ENCODE data around the gene ZDHHC8. TPM values are rescaled to one million over a fixed set of nuclear protein-coding genes. Genes with fewer than 3 reads are reported as not detected.

The ZDHHC8 gene
- total and polyA plus RNA-seq, 2 donors (not counting 1 experiment from before 2014, with no cell fraction given): 94.4 to 96.9 TPM

- H3K27me3 Mint-ChIP-seq: no peaks in the 10 kb centered on the region
- Histone ChIP-seq H3K9ac (ENCODE audit: low read length) (no peak overlapping the region), H3K27me3 (replicated peaks in 1 of 4; ENCODE audit: control extremely low read depth in 1 of 4, control insufficient read depth in 3 of 4, insufficient read depth in 4 of 4, low read length in 3 of 4) (no peaks in the 10 kb centered on the region), H3K79me2 (ENCODE audit: control insufficient read depth, insufficient read depth, low read length) (peaks cover 37% of the 10 kb centered on the region), H4K20me1 (ENCODE audit: control insufficient read depth, insufficient read depth, low read length, poor library complexity, severe bottlenecking) (peaks cover 24% of the 10 kb centered on the region), H3K4me3 (ENCODE audit: control extremely low read depth in 1 of 5, extremely low read depth in 1 of 5, insufficient read depth in 1 of 5, low read depth in 2 of 5, low read length in 4 of 5) (no peak overlapping the region), H3K9me3 (ENCODE audit: control extremely low read depth in 1 of 3, control insufficient read depth in 2 of 3, insufficient read depth in 1 of 3, low read length in 2 of 3) (no peaks in the 10 kb centered on the region), H3K36me3 (replicated peaks in 1 of 2; ENCODE audit: control extremely low read depth in 1 of 2, control insufficient read depth in 1 of 2, extremely low read depth in 1 of 2, insufficient read depth in 2 of 2, low read length in 1 of 2) (peaks cover 4 to 60% of the 10 kb centered on the region in 2 experiments), H3K27ac (ENCODE audit: low read length in 2 of 2) (no peak overlapping the region), H3K4me2 (replicated peaks; ENCODE audit: low read depth, low read length, poor library complexity, severe bottlenecking) (no peak overlapping the region), H2AFZ (ENCODE audit: insufficient read depth, low read depth, low read length, poor library complexity, severe bottlenecking) (no peak overlapping the region), H3K4me1 (ENCODE audit: control insufficient read depth in 2 of 2, insufficient read depth in 2 of 2, low read length in 2 of 2) (no peaks in the 10 kb centered on the region)
- no peak for TF ChIP-seq CTCF (IDR thresholded peaks at IDR 0.05)
- TF ChIP-seq EZH2 (IDR thresholded peaks at IDR 0.05; ENCODE audit: borderline replicate concordance, insufficient read depth, low read depth, low read length, poor library complexity, severe bottlenecking): no peak
- peaks cover 18% of the 10 kb centered on the region for H3K4me1 Mint-ChIP-seq
- ATAC-seq (ENCODE audit: low read depth) (no peak), DNase-seq (no peak)
- H3K4me3 Mint-ChIP-seq: no peak overlapping the region
- H3K9me3 Mint-ChIP-seq (ENCODE audit: insufficient read depth): no peaks in the 10 kb centered on the region
- no peak overlapping the region for H3K27ac Mint-ChIP-seq
- ChIA-PET CTCF (no interaction called here), POLR2A (no interaction called here)
- WGBS (ENCODE audit: insufficient coverage): 98% methylated on average over 13 of the region's 14 CpGs
- intact Hi-C loops (cut with micrococcal nuclease): loop anchor here (10.0 kb wide), 1 partner anchor 233 kb away; the partner anchor contains the start of genes GNB1L and RTL10
These were observed 44.0 kb upstream of the ZDHHC8 start for GRCh38 chr22:20087319-20088262.

- H3K4me1 Mint-ChIP-seq: peaks cover 12% of the 10 kb centered on the region
- no peak overlapping the region for H3K9ac ChIP-seq (ENCODE audit: low read length)
- no peak for TF ChIP-seq EZH2 (IDR thresholded peaks at IDR 0.05; ENCODE audit: borderline replicate concordance, insufficient read depth, low read depth, low read length, poor library complexity, severe bottlenecking)
- no peak for TF ChIP-seq CTCF (IDR thresholded peaks at IDR 0.05)
- H3K9me3 Mint-ChIP-seq (ENCODE audit: insufficient read depth): no peaks in the 10 kb centered on the region
- DNase-seq: no peak
- no peak overlapping the region for H3K27ac ChIP-seq (ENCODE audit: low read length in 2 of 2)
- H3K4me3 Mint-ChIP-seq: no peak overlapping the region
- no peak overlapping the region for H3K4me3 ChIP-seq (ENCODE audit: control extremely low read depth in 1 of 5, extremely low read depth in 1 of 5, insufficient read depth in 1 of 5, low read depth in 2 of 5, low read length in 4 of 5)
- no peak overlapping the region for H2AFZ ChIP-seq (ENCODE audit: insufficient read depth, low read depth, low read length, poor library complexity, severe bottlenecking)
- intact Hi-C loops (cut with micrococcal nuclease): loop anchor here (10.0 kb wide), 1 partner anchor 233 kb away; the partner anchor contains the start of genes GNB1L and RTL10
- H3K27ac Mint-ChIP-seq: no peak overlapping the region
- no peaks in the 10 kb centered on the region for H3K27me3 Mint-ChIP-seq
- H3K4me1 ChIP-seq (ENCODE audit: control insufficient read depth in 2 of 2, insufficient read depth in 2 of 2, low read length in 2 of 2): no peaks in the 10 kb centered on the region
- H3K36me3 ChIP-seq (replicated peaks in 1 of 2; ENCODE audit: control extremely low read depth in 1 of 2, control insufficient read depth in 1 of 2, extremely low read depth in 1 of 2, insufficient read depth in 2 of 2, low read length in 1 of 2): peaks cover 4 to 62% of the 10 kb centered on the region in 2 experiments
- H3K27me3 ChIP-seq (replicated peaks in 1 of 4; ENCODE audit: control extremely low read depth in 1 of 4, control insufficient read depth in 3 of 4, insufficient read depth in 4 of 4, low read length in 3 of 4): no peaks in the 10 kb centered on the region
- H3K79me2 ChIP-seq (ENCODE audit: control insufficient read depth, insufficient read depth, low read length): peaks cover 30% of the 10 kb centered on the region
- H4K20me1 ChIP-seq (ENCODE audit: control insufficient read depth, insufficient read depth, low read length, poor library complexity, severe bottlenecking): peaks cover 17% of the 10 kb centered on the region
- H3K4me2 ChIP-seq (replicated peaks; ENCODE audit: low read depth, low read length, poor library complexity, severe bottlenecking): no peak overlapping the region
- ChIA-PET POLR2A (no interaction called here), CTCF (no interaction called here)
- no peak for ATAC-seq (ENCODE audit: low read depth)
- no peaks in the 10 kb centered on the region for H3K9me3 ChIP-seq (ENCODE audit: control extremely low read depth in 1 of 3, control insufficient read depth in 2 of 3, insufficient read depth in 1 of 3, low read length in 2 of 3)
- 96% methylated on average over 8 of the region's 8 CpGs for WGBS (ENCODE audit: insufficient coverage)
These were observed 43.3 kb upstream of the ZDHHC8 start for GRCh38 chr22:20088263-20088648.

Data from B cell (primary cell).